GM18907 (cell line): Measurements from ENCODE around the gene NUFIP1.
"Not testable (repeated sequence)": the region's sequence is repeated elsewhere in the genome, so short reads cannot be mapped to it uniquely, and the experiment has no call there.

ENCODE experiments used
- ATAC-seq: cut with Tn5 transposase; IDR thresholded peaks from one replicate; pipeline ENCODE4 v1.9.1; 2021; ENCODE audit warnings: mild to moderate bottlenecking, moderate library complexity; ENCODE audit not compliant: unreplicated experiment

Gene NUFIP1

GRCh38 chr13:44989071-44989889 lies at the start of gene NUFIP1, which contains the start of gene GPALPP1:
TSS of gene NUFIP1 (minus strand) at chr13:44989471. CDS start at chr13:44989436, 35 bp downstream.
TSS of gene GPALPP1 (plus strand) at chr13:44989538. CDS start at chr13:44989655, 117 bp downstream.
- ATAC-seq, result peak; percentile 97

GRCh38 chr13:45036206-45036605 lies 46.9 kb upstream of the NUFIP1 start:
- ATAC-seq, result no peak

- ATAC-seq, result no peak
Measured at GRCh38 chr13:45034342-45034741, 45.1 kb upstream of the NUFIP1 start.

GRCh38 chr13:45024847-45025246 lies 35.6 kb upstream of the NUFIP1 start:
- no peak for ATAC-seq

- no peak for ATAC-seq
Measured at GRCh38 chr13:45021250-45021649, 32.0 kb upstream of the NUFIP1 start.

GRCh38 chr13:45019981-45020380 lies 30.7 kb upstream of the NUFIP1 start:
- ATAC-seq, result not testable (repeated sequence)

- no peak for ATAC-seq
Measured at GRCh38 chr13:45016792-45017425, 27.6 kb upstream of the NUFIP1 start.

- ATAC-seq, result no peak
Measured at GRCh38 chr13:45015300-45015699, 26.0 kb upstream of the NUFIP1 start.

GRCh38 chr13:45011198-45011597 lies 21.9 kb upstream of the NUFIP1 start:
- ATAC-seq, result no peak

GRCh38 chr13:45007823-45008222 lies 18.6 kb upstream of the NUFIP1 start:
- ATAC-seq, result no peak

- ATAC-seq, result no peak
Measured at GRCh38 chr13:45007225-45007624, 18.0 kb upstream of the NUFIP1 start.

GRCh38 chr13:45004096-45004495 lies 14.8 kb upstream of the NUFIP1 start:
- ATAC-seq, result no peak

GRCh38 chr13:45003417-45003816 lies 14.1 kb upstream of the NUFIP1 start:
- no peak for ATAC-seq

GRCh38 chr13:44989941-44990340 lies 670 bp upstream of the NUFIP1 start:
- ATAC-seq, result peak; percentile 8

GRCh38 chr13:44978328-44978727 lies 10.9 kb downstream of the NUFIP1 start:
- no peak for ATAC-seq

- ATAC-seq, result no peak
Measured at GRCh38 chr13:44976949-44977583, 12.2 kb downstream of the NUFIP1 start.

GRCh38 chr13:44976196-44976595 lies 13.1 kb downstream of the NUFIP1 start:
- ATAC-seq, result no peak

- peak; percentile 68 for ATAC-seq
Measured at GRCh38 chr13:44974056-44974793, 15.0 kb downstream of the NUFIP1 start.

- ATAC-seq, result no peak
Measured at GRCh38 chr13:44972956-44973581, 16.2 kb downstream of the NUFIP1 start.
